WTC11 (cell line): ENCODE measurements around the gene FMO4. TPM values are rescaled to one million over a fixed set of nuclear protein-coding genes. Genes with fewer than 3 reads are reported as not detected.

Experiments used
- ATAC-seq: fragments of 200-7000 bp; cut with Tn5 transposase; 2 replicates; pipeline ENCODE4 v1.10.0; 2021; ENCODE audit warnings: mild to moderate bottlenecking, moderate library complexity
- CTCF ChIA-PET: fragments of 300-600 bp; sonication (Branson Sonifier 250); formaldehyde crosslinking; loops from one replicate; lab custom pipeline; 2021; ENCODE audit warnings: antibody characterized with exemption; lab: Charles Lee
- POLR2A ChIA-PET: fragments of 350-600 bp; sonication (Branson Sonifier 250); formaldehyde crosslinking; loops from one replicate; lab custom pipeline; 2021; ENCODE audit warnings: antibody characterized with exemption; lab: Charles Lee
- DNase-seq: peaks from one replicate; pipeline ENCODE4 v3.0.0; 2021; ENCODE audit warnings: low spot score
- H3K27ac Mint-ChIP-seq: 2 replicates; pipeline ENCODE4 v1.8.0; 2021; ENCODE audit warnings: mixed read lengths
- H3K27me3 Mint-ChIP-seq: 2 replicates; pipeline ENCODE4 v1.8.0; 2021; ENCODE audit warnings: low read depth, mild to moderate bottlenecking, moderate library complexity, mixed read lengths
- H3K36me3 Mint-ChIP-seq: 2 replicates; pipeline ENCODE4 v1.8.0; 2021; ENCODE audit warnings: mixed read lengths
- H3K4me1 Mint-ChIP-seq: 2 replicates; pipeline ENCODE4 v1.8.0; 2022; ENCODE audit warnings: mixed read lengths
- H3K4me3 Mint-ChIP-seq: 2 replicates; pipeline ENCODE4 v1.8.0; 2021; ENCODE audit warnings: mild to moderate bottlenecking, moderate library complexity, mixed read lengths
- H3K9me3 Mint-ChIP-seq: 2 replicates; pipeline ENCODE4 v1.8.0; 2021; ENCODE audit warnings: mixed read lengths
- ATF1 ChIP-seq: sonication (generic); formaldehyde crosslinking; IDR thresholded peaks from 2 replicates; pipeline ENCODE4 v1.8.1; 2023; ENCODE audit warnings: mild to moderate bottlenecking, moderate library complexity, missing genetic modification reagents
- ATF2 ChIP-seq: sonication (generic); formaldehyde crosslinking; IDR thresholded peaks from 2 replicates; pipeline ENCODE4 v1.8.1; 2022; ENCODE audit warnings: low read depth, missing genetic modification reagents, borderline replicate concordance
- ATF6 ChIP-seq: sonication (generic); formaldehyde crosslinking; IDR thresholded peaks from 2 replicates; pipeline ENCODE4 v1.8.1; 2023; ENCODE audit warnings: mild to moderate bottlenecking, missing genetic modification reagents
- FOXK1 ChIP-seq: sonication (generic); formaldehyde crosslinking; IDR thresholded peaks from 2 replicates; pipeline ENCODE4 v1.8.0; 2022; ENCODE audit warnings: mild to moderate bottlenecking, moderate library complexity, missing genetic modification reagents
- FOXP1 ChIP-seq: sonication (generic); formaldehyde crosslinking; IDR thresholded peaks from 2 replicates; pipeline ENCODE4 v1.8.0; 2022; ENCODE audit warnings: missing genetic modification reagents, mild to moderate bottlenecking, moderate library complexity, borderline replicate concordance
- FOXP4 ChIP-seq: sonication (generic); formaldehyde crosslinking; IDR thresholded peaks from 2 replicates; pipeline ENCODE4 v1.8.0; 2022; ENCODE audit warnings: mild to moderate bottlenecking, missing genetic modification reagents
- MLX ChIP-seq: sonication (generic); formaldehyde crosslinking; IDR thresholded peaks from 2 replicates; pipeline ENCODE4 v1.8.1; 2023; ENCODE audit warnings: mild to moderate bottlenecking, missing genetic modification reagents, moderate library complexity
- NFE2L1 ChIP-seq: sonication (generic); formaldehyde crosslinking; IDR thresholded peaks from 2 replicates; pipeline ENCODE4 v1.8.1; 2023; ENCODE audit warnings: missing genetic modification reagents
- NR1H2 ChIP-seq: sonication (generic); formaldehyde crosslinking; IDR thresholded peaks from 2 replicates; pipeline ENCODE4 v1.9.0; 2021; ENCODE audit warnings: mild to moderate bottlenecking, moderate library complexity, missing genetic modification reagents
- ZNF532 ChIP-seq: fragments of 250-450 bp; sonication (Bioruptor Pico); IDR thresholded peaks from 2 replicates; pipeline ENCODE4 v1.9.0; 2021; ENCODE audit warnings: mild to moderate bottlenecking, borderline replicate concordance
- total RNA-seq: library from RNA; stranded (reverse); gene quantifications from 3 replicates; pipeline ENCODE4 v1.2.3, GENCODE V29; 2021

The FMO4 gene
- total RNA-seq, 1 experiment from 2014 or later: 1.8 TPM

- Mint-ChIP-seq H3K36me3 (no peaks in the 10 kb centered on the region), H3K4me1 (peaks cover 41% of the 10 kb centered on the region), H3K4me3 (no peak overlapping the region), H3K9me3 (no peaks in the 10 kb centered on the region), H3K27me3 (no peaks in the 10 kb centered on the region), H3K27ac (no peak overlapping the region)
- TF ChIP-seq NFE2L1 (CRISPR knock-in tag) (no peak), MLX (no peak), FOXK1 (CRISPR knock-in tag) (no peak)
- DNase-seq: no peak
- ATAC-seq: no peak
- CTCF ChIA-PET: interaction anchor here (2.0 to 2.7 kb wide), 2 partner anchors 33 kb away, joined by 6 to 7 read pairs; partner anchors contain the start of gene FMO4
- POLR2A ChIA-PET: no interaction called here
Measured at GRCh38 chr1:171280599-171280998, 33.4 kb upstream of the FMO4 start.

GRCh38 chr1:171286032-171286705, 27.8 kb upstream of the FMO4 start:
- Mint-ChIP-seq H3K4me1 (peaks cover 24% of the 10 kb centered on the region), H3K4me3 (no peak overlapping the region), H3K27ac (no peak overlapping the region), H3K9me3 (no peaks in the 10 kb centered on the region), H3K36me3 (no peaks in the 10 kb centered on the region)
- no peak for DNase-seq
- ATAC-seq: no peak
- POLR2A ChIA-PET: no interaction called here
- CTCF ChIA-PET: interaction anchor here (1.0 to 1.7 kb wide), 3 partner anchors 28 to 40 kb away, joined by 3 to 4 read pairs (median 3); partner anchors contain the start of gene FMO4
- TF ChIP-seq ATF2 (CRISPR knock-in tag): no peak
- no peak for TF ChIP-seq FOXP1 (CRISPR knock-in tag)
- no peak for TF ChIP-seq ZNF532 (CRISPR knock-in tag)
- no peak for TF ChIP-seq FOXP4 (CRISPR knock-in tag)
- TF ChIP-seq ATF1 (CRISPR knock-in tag): no peak
- no peak for TF ChIP-seq NR1H2 (CRISPR knock-in tag)
- no peak for TF ChIP-seq ATF6 (CRISPR knock-in tag)
- TF ChIP-seq, all 79 proteins: peak for 0
- H3K27me3 Mint-ChIP-seq: no peaks in the 10 kb centered on the region
